Body of pancreas (tissue), 4 donors: ENCODE results near the gene C5AR2.

ENCODE experiments used
- POLR2A ChIP-seq, 3 donors: fragments of 450-650 bp; IDR thresholded peaks; one replicate each; pipeline ENCODE4 v1.6.1; 2016; ENCODE audit warnings: antibody characterized with exemption in 3 of 3, mild to moderate bottlenecking in 2 of 3
- TF ChIP-seq, protein P1 (sequence below), 7 experiments: fragments of 450-650 bp in 4 of 7; fragments of 200-600 bp in 3 of 7; sonication (generic) in 3 of 7; IDR thresholded peaks; one replicate each; pipeline ENCODE4 v1.5.1; 2016 to 2019; ENCODE audit warnings: antibody characterized with exemption in 7 of 7

- no peak for TF ChIP-seq POLR2A (IDR thresholded peaks at IDR 0.05)
- TF ChIP-seq, protein P1, sequence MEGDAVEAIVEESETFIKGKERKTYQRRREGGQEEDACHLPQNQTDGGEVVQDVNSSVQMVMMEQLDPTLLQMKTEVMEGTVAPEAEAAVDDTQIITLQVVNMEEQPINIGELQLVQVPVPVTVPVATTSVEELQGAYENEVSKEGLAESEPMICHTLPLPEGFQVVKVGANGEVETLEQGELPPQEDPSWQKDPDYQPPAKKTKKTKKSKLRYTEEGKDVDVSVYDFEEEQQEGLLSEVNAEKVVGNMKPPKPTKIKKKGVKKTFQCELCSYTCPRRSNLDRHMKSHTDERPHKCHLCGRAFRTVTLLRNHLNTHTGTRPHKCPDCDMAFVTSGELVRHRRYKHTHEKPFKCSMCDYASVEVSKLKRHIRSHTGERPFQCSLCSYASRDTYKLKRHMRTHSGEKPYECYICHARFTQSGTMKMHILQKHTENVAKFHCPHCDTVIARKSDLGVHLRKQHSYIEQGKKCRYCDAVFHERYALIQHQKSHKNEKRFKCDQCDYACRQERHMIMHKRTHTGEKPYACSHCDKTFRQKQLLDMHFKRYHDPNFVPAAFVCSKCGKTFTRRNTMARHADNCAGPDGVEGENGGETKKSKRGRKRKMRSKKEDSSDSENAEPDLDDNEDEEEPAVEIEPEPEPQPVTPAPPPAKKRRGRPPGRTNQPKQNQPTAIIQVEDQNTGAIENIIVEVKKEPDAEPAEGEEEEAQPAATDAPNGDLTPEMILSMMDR (IDR thresholded peaks at IDR 0.05): no peak
These were observed 47.5 kb downstream of the C5AR2 start for GRCh38 chr19:47379381-47379938.
